ENCODE results near the gene TNFRSF14.

GRCh38 chr1:2541619-2542245 lies 14.4 kb upstream of the TNFRSF14 start:
- TF ChIP-seq CTCF (IDR thresholded peaks at IDR 0.05; ENCODE audit: low read depth, low read length, poor library complexity, severe bottlenecking) (no peak), EZH2phosphoT487 (IDR thresholded peaks at IDR 0.05; ENCODE audit: borderline replicate concordance, low read length) (no peak)

All from DOHH2 (cell line).